Loucy (cell line): ENCODE results near the gene MYT1.

Experiments
- H2AFZ ChIP-seq: fragments of 200-600 bp; sonication (generic); 2 replicates; pipeline ENCODE4 v1.6.0; 2016; ENCODE audit warnings: antibody characterized with exemption, mild to moderate bottlenecking, low read length, moderate library complexity
- H3F3A ChIP-seq: fragments of 200-600 bp; 2 replicates; pipeline ENCODE4 v1.6.0; 2016; ENCODE audit warnings: antibody characterized with exemption, low read depth, mild to moderate bottlenecking
- H3K27me3 ChIP-seq: fragments of 200-600 bp; sonication (generic); 2 replicates; pipeline ENCODE4 v1.6.1; 2014; ENCODE audit warnings: low read length, mild to moderate bottlenecking; ENCODE audit not compliant: insufficient read depth, poor library complexity, severe bottlenecking
- H3K36me3 ChIP-seq: fragments of 200-600 bp; sonication (generic); 2 replicates; pipeline ENCODE4 v1.6.1; 2016; ENCODE audit warnings: low read length; ENCODE audit not compliant: insufficient read depth
- H3K4me1 ChIP-seq: fragments of 200-600 bp; sonication (generic); 2 replicates; pipeline ENCODE4 v1.5.1; 2014; ENCODE audit warnings: low read length, mild to moderate bottlenecking; ENCODE audit not compliant: insufficient read depth, poor library complexity, severe bottlenecking
- H3K4me2 ChIP-seq: fragments of 200-600 bp; sonication (generic); 2 replicates; pipeline ENCODE4 v1.6.0; 2014; ENCODE audit warnings: antibody characterized with exemption, low read length, low read depth, mild to moderate bottlenecking; ENCODE audit not compliant: poor library complexity, severe bottlenecking
- H3K4me3 ChIP-seq: fragments of 200-600 bp; sonication (generic); 2 replicates; pipeline ENCODE4 v1.5.1; 2014; ENCODE audit warnings: low read length, mild to moderate bottlenecking, mixed read lengths; ENCODE audit not compliant: poor library complexity, severe bottlenecking
- H3K79me2 ChIP-seq: fragments of 200-600 bp; sonication (generic); 2 replicates; pipeline ENCODE4 v1.6.1; 2014; ENCODE audit warnings: low read length; ENCODE audit not compliant: insufficient read depth
- H3K9ac ChIP-seq: fragments of 200-600 bp; sonication (generic); 2 replicates; pipeline ENCODE4 v1.6.0; 2014; ENCODE audit warnings: mild to moderate bottlenecking, low read depth, low read length, moderate library complexity; ENCODE audit not compliant: poor library complexity, severe bottlenecking
- H3K9me2 ChIP-seq: fragments of 200-600 bp; sonication (generic); replicated peaks from 2 replicates; pipeline ENCODE4 v1.6.1; 2016; ENCODE audit warnings: low read depth, low read length, mixed read lengths
- H3K9me3 ChIP-seq: fragments of 200-600 bp; sonication (generic); 2 replicates; pipeline ENCODE4 v1.6.1; 2014; ENCODE audit warnings: mild to moderate bottlenecking, antibody characterized with exemption, low read length, low read depth; ENCODE audit not compliant: insufficient read depth
- H4K20me1 ChIP-seq: fragments of 200-600 bp; sonication (generic); 2 replicates; pipeline ENCODE4 v1.6.0; 2014; ENCODE audit warnings: antibody characterized with exemption, low read length, mild to moderate bottlenecking; ENCODE audit not compliant: insufficient read depth, poor library complexity, severe bottlenecking
- EZH2phosphoT487 ChIP-seq: fragments of 200-600 bp; IDR thresholded peaks from 2 replicates; pipeline ENCODE4 v1.6.1; 2018; ENCODE audit warnings: antibody characterized with exemption, mild to moderate bottlenecking, moderate library complexity, borderline replicate concordance
- TF ChIP-seq, protein P1 (sequence below): fragments of 200-600 bp; sonication (generic); conservative IDR thresholded peaks from 2 replicates; pipeline ENCODE4 v1.5.1; 2014; ENCODE audit warnings: mild to moderate bottlenecking, antibody characterized with exemption, low read length

MYT1 gene

GRCh38 chr20:64193058-64193457, 28.8 kb downstream of the MYT1 start:
- no peaks in the 10 kb centered on the region for H3K9me2 ChIP-seq
- no peak overlapping the region for H2AFZ ChIP-seq
- H3F3A ChIP-seq, result no peaks in the 10 kb centered on the region
- no peaks in the 10 kb centered on the region for H4K20me1 ChIP-seq
- no peak overlapping the region for H3K4me2 ChIP-seq
- no peak overlapping the region for H3K4me3 ChIP-seq
- no peak overlapping the region for H3K9ac ChIP-seq
- H3K9me3 ChIP-seq, result peaks cover 25% of the 10 kb centered on the region; the same call in 1 of the 2 replicates
- H3K36me3 ChIP-seq, result no peaks in the 10 kb centered on the region
- H3K27me3 ChIP-seq, result no peaks in the 10 kb centered on the region
- no peaks in the 10 kb centered on the region for H3K4me1 ChIP-seq
- no peaks in the 10 kb centered on the region for H3K79me2 ChIP-seq
- TF ChIP-seq, protein P1, sequence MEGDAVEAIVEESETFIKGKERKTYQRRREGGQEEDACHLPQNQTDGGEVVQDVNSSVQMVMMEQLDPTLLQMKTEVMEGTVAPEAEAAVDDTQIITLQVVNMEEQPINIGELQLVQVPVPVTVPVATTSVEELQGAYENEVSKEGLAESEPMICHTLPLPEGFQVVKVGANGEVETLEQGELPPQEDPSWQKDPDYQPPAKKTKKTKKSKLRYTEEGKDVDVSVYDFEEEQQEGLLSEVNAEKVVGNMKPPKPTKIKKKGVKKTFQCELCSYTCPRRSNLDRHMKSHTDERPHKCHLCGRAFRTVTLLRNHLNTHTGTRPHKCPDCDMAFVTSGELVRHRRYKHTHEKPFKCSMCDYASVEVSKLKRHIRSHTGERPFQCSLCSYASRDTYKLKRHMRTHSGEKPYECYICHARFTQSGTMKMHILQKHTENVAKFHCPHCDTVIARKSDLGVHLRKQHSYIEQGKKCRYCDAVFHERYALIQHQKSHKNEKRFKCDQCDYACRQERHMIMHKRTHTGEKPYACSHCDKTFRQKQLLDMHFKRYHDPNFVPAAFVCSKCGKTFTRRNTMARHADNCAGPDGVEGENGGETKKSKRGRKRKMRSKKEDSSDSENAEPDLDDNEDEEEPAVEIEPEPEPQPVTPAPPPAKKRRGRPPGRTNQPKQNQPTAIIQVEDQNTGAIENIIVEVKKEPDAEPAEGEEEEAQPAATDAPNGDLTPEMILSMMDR, result no peak
- no peak for TF ChIP-seq EZH2phosphoT487

GRCh38 chr20:64194269-64194668, 30.0 kb downstream of the MYT1 start:
- Histone ChIP-seq H3K9me3 (peaks cover 21% of the 10 kb centered on the region; the same call in 1 of the 2 replicates), H3F3A (no peaks in the 10 kb centered on the region), H4K20me1 (no peaks in the 10 kb centered on the region), H3K27me3 (no peaks in the 10 kb centered on the region), H3K4me2 (no peak overlapping the region), H3K9me2 (no peaks in the 10 kb centered on the region), H3K79me2 (no peaks in the 10 kb centered on the region), H3K4me3 (no peak overlapping the region), H3K36me3 (no peaks in the 10 kb centered on the region), H2AFZ (no peak overlapping the region), H3K9ac (no peak overlapping the region), H3K4me1 (no peaks in the 10 kb centered on the region)
- TF ChIP-seq EZH2phosphoT487, result no peak
- TF ChIP-seq, protein P1, result no peak

DNA sequence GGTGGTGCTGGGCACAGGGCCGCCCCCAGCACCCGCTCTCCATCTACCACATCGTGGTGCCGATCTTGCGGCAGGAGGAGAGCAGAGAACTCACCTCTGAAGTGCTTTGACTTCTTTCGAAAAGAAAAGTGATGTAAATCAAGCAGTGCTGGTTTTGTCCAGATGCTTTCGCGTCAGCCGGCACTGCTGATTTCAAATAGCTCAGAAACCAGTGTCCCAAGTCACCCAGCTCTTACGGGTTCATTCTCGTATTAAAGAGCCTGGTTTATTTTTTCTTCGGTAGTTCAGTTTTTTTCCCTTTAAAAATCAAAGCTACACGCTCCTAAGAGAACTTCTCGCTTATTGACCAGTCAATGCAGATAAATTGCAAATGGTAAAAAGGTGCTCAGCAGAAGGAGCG, 32.1 kb downstream of the MYT1 start:
- H3K4me1 ChIP-seq, result no peaks in the 10 kb centered on the region
- no peaks in the 10 kb centered on the region for H3K79me2 ChIP-seq
- TF ChIP-seq EZH2phosphoT487, result no peak
- TF ChIP-seq, protein P1, result no peak
- H3K9me2 ChIP-seq, result no peaks in the 10 kb centered on the region
- H3K27me3 ChIP-seq, result no peaks in the 10 kb centered on the region
- no peaks in the 10 kb centered on the region for H4K20me1 ChIP-seq
- no peak overlapping the region for H3K9ac ChIP-seq
- H3K36me3 ChIP-seq, result no peaks in the 10 kb centered on the region
- H3K4me3 ChIP-seq, result no peak overlapping the region
- H3K4me2 ChIP-seq, result no peak overlapping the region
- H3K9me3 ChIP-seq, result peaks cover 29% of the 10 kb centered on the region; the same call in 1 of the 2 replicates
- H2AFZ ChIP-seq, result no peak overlapping the region
- H3F3A ChIP-seq, result no peaks in the 10 kb centered on the region
